HG03025 (cell line): ENCODE data around the gene CLSTN1.
"Not testable (repeated sequence)": the region's sequence is repeated elsewhere in the genome, so short reads cannot be mapped to it uniquely, and the experiment has no call there.

Experiments used
- ATAC-seq: cut with Tn5 transposase; IDR thresholded peaks from one replicate; pipeline ENCODE4 v1.9.1; 2021; ENCODE audit warnings: mild to moderate bottlenecking, moderate library complexity; ENCODE audit not compliant: unreplicated experiment, low FRiP score

The CLSTN1 gene

GRCh38 chr1:9803003-9803918 lies 20.5 kb downstream of the CLSTN1 start:
- ATAC-seq: not testable (repeated sequence)

- no peak for ATAC-seq
Observed at GRCh38 chr1:9801909-9802308, 21.9 kb downstream of the CLSTN1 start.

GRCh38 chr1:9798236-9799130 lies 25.3 kb downstream of the CLSTN1 start:
- ATAC-seq: no peak

DNA sequence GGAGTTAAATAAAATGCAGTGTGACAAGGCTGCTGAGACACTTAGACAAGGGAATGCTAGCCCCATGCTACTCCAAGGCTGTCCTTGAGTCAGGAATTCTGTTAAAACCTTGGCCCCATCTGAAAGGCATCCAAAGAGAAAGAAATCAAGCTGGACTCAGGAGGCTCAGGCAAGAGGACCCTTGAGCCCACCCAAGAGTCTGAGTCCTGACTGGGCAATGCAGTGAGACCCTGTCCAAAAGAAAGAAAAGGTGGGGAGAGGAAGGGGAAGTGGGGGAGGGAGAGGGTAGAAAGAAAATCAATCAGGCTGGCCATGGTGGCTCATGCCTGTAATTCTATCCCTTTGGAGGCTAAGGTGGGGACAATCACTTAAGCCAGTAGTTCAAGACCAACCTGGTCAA lies 26.7 kb downstream of the CLSTN1 start:
- ATAC-seq: no peak

- no peak for ATAC-seq
Observed at GRCh38 chr1:9794081-9794480, 29.7 kb downstream of the CLSTN1 start.

DNA sequence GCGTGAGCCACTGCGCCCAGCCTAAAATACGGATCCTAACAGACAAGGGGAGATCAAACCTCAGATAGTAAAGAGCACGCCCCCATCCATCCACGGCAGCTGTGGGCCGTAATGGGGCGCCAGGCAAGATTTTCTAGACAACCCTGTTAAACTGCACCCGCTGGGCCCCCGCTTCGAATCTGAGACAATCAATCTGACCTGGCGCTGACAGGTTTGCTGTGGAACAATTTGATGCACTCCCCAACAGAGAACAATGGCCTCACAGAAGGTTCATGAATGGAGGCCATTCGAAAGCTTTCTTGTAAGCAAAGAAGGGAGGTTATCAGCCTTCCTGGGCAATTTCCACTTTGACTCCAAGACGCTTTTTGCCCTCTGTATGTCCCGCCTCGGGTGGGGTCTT lies 30.5 kb downstream of the CLSTN1 start:
- ATAC-seq: no peak

- ATAC-seq: no peak
Observed at GRCh38 chr1:9792156-9793042, 31.4 kb downstream of the CLSTN1 start.

DNA sequence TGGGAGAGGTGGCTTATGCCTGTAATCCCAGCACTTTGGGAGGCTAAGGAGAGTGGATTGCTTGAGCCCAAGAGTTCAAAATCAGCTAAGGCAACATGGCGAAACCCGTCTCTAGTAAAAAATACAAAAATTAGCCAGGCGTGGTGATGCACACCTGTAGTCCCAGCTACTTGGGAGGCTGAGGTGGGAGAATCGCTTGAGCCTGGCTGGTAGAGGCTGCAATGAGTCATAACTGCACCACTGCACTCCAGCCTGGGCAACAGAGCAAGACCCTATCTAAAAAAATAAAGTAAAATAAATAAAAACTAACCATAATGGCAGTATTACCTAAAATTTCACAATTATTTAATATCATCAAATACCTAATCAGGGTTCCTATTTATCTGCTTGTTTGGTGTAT lies 34.1 kb downstream of the CLSTN1 start:
- not testable (repeated sequence) for ATAC-seq

DNA sequence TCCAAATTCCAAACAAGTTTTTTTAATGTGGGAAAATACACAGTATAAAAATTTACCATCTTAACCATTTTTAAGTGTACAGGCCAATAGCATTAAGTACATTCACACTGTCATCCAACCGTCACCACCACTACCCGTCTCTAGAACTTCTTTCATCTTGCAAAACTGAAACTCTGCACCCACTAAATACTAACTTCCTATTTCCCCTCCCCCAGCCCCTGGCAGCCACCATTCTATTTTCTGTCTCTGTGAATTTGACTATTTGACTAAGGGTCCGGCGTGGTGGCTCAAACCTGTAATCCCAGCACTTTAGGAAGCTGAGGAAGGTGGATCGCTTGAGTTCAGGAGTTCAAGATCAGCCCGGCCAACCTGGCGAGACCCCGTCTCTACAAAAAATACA lies 36.1 kb downstream of the CLSTN1 start:
- no peak for ATAC-seq

DNA sequence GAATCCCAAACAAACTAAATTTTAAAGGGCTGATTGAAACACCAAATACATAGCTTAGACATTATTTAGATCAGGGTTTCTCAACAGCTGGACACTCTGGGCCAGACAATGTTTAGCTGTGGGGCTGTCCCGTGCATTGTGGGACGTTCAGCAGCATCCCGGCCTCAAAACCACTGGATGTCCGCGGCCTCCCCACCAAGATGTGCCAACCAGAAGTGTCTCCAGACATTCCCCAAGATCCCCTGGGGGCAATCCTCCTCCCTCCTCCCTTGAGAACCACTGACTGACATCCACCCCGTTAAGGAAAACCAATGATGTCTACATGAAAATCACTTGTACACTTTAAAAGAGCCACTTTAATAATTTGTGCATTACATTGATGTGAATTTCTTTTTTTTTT lies 38.4 kb downstream of the CLSTN1 start:
- no peak for ATAC-seq

DNA sequence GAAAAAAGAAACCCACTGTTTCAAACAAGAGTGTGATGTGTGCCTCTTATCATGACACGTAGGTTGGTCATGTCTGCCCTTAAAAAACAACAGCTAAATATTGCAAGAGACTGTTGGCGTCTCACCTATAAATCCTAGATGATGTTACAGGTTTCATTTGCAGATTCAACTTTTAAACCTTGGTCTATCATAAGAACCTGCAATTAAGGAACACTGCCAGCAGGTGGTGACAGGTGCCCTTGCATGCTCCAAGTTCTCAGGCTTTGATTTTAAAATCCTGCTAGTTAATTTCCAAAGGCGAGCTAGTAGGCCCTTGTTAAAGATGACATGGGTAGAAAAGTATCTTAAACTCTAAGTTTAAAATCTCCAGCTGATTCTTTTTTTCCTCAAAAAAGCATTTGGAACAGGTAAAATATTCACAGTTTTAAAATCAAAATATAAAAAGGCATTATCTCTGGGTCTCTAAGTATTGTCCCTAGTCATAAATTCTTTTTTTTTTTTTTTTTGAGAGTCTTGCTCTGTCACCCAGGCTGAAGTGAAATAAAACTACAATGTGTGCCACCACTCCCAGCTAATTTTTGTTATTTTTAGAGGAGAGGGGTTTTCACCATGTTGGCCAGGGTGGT lies 39.1 kb downstream of the CLSTN1 start:
- ATAC-seq: no peak

GRCh38 chr1:9782897-9783296 lies 40.9 kb downstream of the CLSTN1 start:
- no peak for ATAC-seq

GRCh38 chr1:9782116-9782751 lies 41.5 kb downstream of the CLSTN1 start:
- no peak for ATAC-seq

DNA sequence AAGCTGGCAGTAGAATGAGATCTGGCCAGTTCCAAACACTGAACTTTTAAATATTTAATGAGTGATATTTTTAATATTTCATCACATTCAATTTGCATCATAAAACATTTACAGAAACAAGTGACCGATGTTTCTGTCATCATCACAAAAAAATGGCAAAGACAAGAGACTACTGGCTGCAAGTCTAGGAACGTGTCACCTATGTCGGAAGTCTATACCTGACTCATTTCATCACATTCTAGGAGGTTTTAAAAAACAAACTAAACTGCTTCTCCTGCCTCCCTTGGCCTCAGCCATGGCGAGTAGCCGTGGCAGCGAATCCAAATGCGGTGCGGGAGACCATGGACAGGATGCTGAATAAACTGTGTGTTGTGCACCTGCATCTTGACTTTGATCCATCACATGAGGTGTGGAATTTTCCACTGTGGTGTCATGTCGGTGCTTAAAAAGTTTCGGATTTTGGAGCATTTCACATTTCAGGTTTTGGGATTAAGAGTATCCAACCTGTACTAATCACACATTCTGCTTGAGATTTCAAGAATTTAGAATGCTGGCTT lies 43.1 kb downstream of the CLSTN1 start:
- ATAC-seq: no peak

- ATAC-seq: no peak
Observed at GRCh38 chr1:9778905-9779304, 44.9 kb downstream of the CLSTN1 start.

- no peak for ATAC-seq
Observed at GRCh38 chr1:9776685-9777084, 47.1 kb downstream of the CLSTN1 start.

- ATAC-seq: no peak
Observed at GRCh38 chr1:9774712-9775679, 48.8 kb downstream of the CLSTN1 start.

DNA sequence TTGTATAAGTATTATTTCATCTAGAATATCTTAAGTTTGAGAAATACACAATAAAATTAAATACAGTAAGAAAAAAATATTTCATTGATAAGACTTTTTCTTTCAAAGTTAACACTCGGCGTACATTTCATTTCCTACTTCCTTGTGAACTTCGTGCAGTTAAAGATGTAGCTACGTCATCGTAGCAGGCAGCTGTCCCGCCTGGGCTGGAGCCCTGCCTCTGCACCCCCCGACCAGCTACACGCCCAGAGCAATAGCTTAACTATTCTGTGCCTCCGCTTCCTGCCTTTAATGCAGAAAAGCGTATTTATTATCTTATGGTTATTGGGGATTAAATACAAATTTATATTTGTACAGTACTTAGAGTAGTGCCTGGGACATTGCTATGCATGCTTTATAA lies 53.5 kb downstream of the CLSTN1 start:
- no peak for ATAC-seq
